DMS53 treated with DMSO at 0.1 percent for 48 hours (cell line): ENCODE measurements around the gene EFR3B.
"Not testable (repeated sequence)": the region's sequence is repeated elsewhere in the genome, so short reads cannot be mapped to it uniquely, and the experiment has no call there.

ENCODE experiments used
- DNase-seq: peaks from one replicate; lab custom pipeline; 2025; ENCODE audit not compliant: unreplicated experiment; lab: John Stamatoyannopoulos, UW

The EFR3B gene

GRCh38 chr2:25102352-25102751 is 60.5 kb downstream of the EFR3B start:
- not testable (repeated sequence) for DNase-seq

- no peak for DNase-seq
Measured at GRCh38 chr2:25103287-25103871, 61.5 kb downstream of the EFR3B start.

GRCh38 chr2:25104736-25105135 is 62.9 kb downstream of the EFR3B start:
- no peak for DNase-seq

- peak; percentile 89 for DNase-seq
Measured at GRCh38 chr2:25105336-25106085, 63.6 kb downstream of the EFR3B start.

GRCh38 chr2:25109822-25110221 is 67.9 kb downstream of the EFR3B start:
- no peak for DNase-seq

- no peak for DNase-seq
Measured at GRCh38 chr2:25112113-25112512, 70.2 kb downstream of the EFR3B start.

GRCh38 chr2:25115249-25115883 is 73.5 kb downstream of the EFR3B start:
- no peak for DNase-seq

GRCh38 chr2:25115902-25116301 is 74.0 kb downstream of the EFR3B start:
- DNase-seq, result no peak

GRCh38 chr2:25116956-25117355 is 75.1 kb downstream of the EFR3B start:
- DNase-seq, result no peak

GRCh38 chr2:25119263-25119662 is 77.4 kb downstream of the EFR3B start:
- DNase-seq, result no peak

GRCh38 chr2:25122367-25122766 is 80.5 kb downstream of the EFR3B start:
- no peak for DNase-seq

GRCh38 chr2:25123682-25124081 is 81.8 kb downstream of the EFR3B start:
- DNase-seq, result no peak

GRCh38 chr2:25125189-25125588 is 83.3 kb downstream of the EFR3B start:
- no peak for DNase-seq

- no peak for DNase-seq
Measured at GRCh38 chr2:25125976-25126375, 84.1 kb downstream of the EFR3B start.

GRCh38 chr2:25127071-25127470 is 85.2 kb downstream of the EFR3B start:
- DNase-seq, result not testable (repeated sequence)

GRCh38 chr2:25127646-25128045 is 85.8 kb downstream of the EFR3B start:
- no peak for DNase-seq

- no peak for DNase-seq
Measured at GRCh38 chr2:25129901-25130520, 88.1 kb downstream of the EFR3B start.

GRCh38 chr2:25131253-25131566 is 89.3 kb downstream of the EFR3B start:
- DNase-seq, result no peak

GRCh38 chr2:25131567-25132298 is 89.9 kb downstream of the EFR3B start:
- DNase-seq, result no peak

- DNase-seq, result no peak
Measured at GRCh38 chr2:25132299-25132635, 90.4 kb downstream of the EFR3B start.

- no peak for DNase-seq
Measured at GRCh38 chr2:25132693-25133092, 90.8 kb downstream of the EFR3B start.
